ENCODE results near the gene PJVK.

GRCh38 chr2:178480227-178481181 lies 29.3 kb downstream of the PJVK start, which contains the start of gene PLEKHA3:
- TF ChIP-seq CTCF (IDR thresholded peaks at IDR 0.05) (no peak), POLR2A (IDR thresholded peaks at IDR 0.05) (peak; percentile 82 to 91 (median 88))

Data from body of pancreas (tissue), 4 donors.